HG02623 (cell line): ENCODE results near the gene XPO1.
"Not testable (repeated sequence)": the region's sequence is repeated elsewhere in the genome, so short reads cannot be mapped to it uniquely, and the experiment has no call there.

ENCODE experiments used
- ATAC-seq: cut with Tn5 transposase; IDR thresholded peaks from one replicate; pipeline ENCODE4 v1.9.1; 2021; ENCODE audit warnings: moderate library complexity; ENCODE audit not compliant: unreplicated experiment

XPO1 gene

GRCh38 chr2:61538200-61538919, at the start of gene XPO1:
XPO1 (minus strand) TSS chr2:61538356; CDS start chr2:61533897, 4,459 bp downstream.
- ATAC-seq: peak; percentile 76

- not testable (repeated sequence) for ATAC-seq
Observed at GRCh38 chr2:61586928-61587327, 48.8 kb upstream of the XPO1 start.

GRCh38 chr2:61585383-61585782, 47.2 kb upstream of the XPO1 start:
- ATAC-seq: peak; percentile 41

DNA sequence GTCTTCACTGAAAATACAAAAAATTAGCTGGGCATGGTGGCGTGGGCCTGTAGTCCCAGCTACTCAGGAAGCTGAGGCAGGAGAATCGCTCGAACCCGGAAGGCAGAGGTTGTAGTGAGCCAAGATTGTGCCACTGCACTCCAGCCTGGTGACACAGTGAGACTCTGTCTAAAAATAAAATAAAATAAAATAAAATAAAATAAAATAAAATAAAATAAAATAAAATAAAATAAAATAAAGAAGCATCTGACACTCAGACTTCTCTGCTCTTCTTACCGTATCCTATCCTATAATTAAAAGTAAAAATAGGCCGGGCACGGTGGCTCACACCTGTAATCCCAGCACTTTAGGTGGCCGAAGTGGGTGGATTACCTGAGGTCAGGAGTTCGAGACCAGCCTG, 46.2 kb upstream of the XPO1 start:
- not testable (repeated sequence) for ATAC-seq

- no peak for ATAC-seq
Observed at GRCh38 chr2:61582165-61582564, 44.0 kb upstream of the XPO1 start.

- ATAC-seq: no peak
Observed at GRCh38 chr2:61581716-61582115, 43.6 kb upstream of the XPO1 start.

DNA sequence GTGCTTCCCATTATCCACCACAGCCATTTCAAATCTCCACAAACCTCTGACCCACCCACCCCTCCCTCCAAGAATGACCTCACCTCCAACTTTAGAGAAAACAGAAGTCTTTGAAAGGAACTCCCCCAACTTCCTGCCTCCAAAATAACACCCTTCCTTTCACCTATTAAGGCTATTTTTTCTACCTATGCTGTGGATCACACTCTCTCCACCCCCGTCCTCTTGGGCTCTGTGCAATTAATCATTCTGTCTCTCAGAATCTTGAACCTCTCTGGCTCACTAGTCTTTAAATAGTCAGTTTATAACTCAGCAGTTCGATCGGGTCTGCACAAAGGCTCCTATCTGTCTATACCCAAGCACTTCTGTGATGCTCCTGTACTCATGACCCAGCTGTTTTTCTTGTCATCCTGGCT, 37.3 kb upstream of the XPO1 start:
- no peak for ATAC-seq

DNA sequence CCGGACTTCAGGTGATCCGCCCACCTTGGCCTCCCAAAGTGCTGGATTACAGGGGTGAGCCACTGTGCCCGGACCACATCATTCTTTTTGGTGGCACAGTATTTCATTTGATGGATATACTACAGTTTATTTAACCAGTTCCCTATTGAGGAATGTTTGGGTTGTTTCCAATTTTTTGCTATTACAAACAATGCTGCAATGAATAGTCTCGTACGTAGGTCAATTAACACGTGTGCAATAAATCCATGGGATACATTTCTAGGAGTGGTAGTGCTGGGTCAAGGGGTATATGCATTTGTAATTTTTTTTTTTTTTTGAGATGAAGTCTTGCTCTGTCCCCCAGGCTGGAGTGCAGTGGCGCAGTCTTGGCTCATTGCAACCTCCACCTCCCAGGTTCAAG, 28.4 kb upstream of the XPO1 start:
- no peak for ATAC-seq

GRCh38 chr2:61562615-61563014, 24.5 kb upstream of the XPO1 start:
- ATAC-seq: no peak

DNA sequence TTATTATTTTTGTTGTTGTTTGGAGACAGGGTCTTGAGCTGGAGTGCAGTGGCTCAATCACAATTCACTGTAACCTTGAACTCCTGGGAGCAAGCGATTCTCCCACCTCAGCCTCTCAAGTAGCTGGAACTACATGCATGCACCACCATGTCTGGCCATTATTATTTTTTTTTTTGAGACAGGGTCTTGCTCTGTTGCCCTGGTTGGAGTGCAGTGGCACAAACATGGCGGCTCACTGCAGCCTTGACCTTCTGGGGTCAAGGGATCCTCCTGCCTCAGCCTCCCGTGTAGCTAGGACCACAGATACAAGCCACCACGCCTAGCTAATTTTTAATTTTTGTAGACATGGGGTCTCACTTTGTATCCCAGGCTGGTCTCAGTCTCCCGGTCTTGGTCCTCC, 20.0 kb upstream of the XPO1 start:
- no peak for ATAC-seq

GRCh38 chr2:61557381-61557780, 19.2 kb upstream of the XPO1 start:
- ATAC-seq: no peak

DNA sequence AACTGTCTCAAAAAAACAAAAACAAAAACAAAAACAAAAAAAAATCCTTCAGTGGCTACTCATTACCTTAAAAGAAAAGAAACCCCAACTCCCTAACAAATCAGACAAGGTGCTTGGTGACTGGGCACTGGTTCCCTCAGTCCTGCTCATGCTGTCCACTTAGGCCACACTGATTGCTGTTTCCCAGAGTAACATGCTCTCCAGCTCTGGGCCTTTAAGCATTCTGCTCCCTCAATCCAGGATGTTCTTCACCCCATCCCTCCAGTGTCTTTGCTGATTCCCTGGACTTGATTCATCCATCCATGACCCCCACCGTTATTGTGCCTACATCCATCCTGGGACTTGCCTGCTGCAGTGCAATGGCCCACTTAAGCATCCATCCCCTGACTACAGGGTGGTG, 16.4 kb upstream of the XPO1 start:
- no peak for ATAC-seq

DNA sequence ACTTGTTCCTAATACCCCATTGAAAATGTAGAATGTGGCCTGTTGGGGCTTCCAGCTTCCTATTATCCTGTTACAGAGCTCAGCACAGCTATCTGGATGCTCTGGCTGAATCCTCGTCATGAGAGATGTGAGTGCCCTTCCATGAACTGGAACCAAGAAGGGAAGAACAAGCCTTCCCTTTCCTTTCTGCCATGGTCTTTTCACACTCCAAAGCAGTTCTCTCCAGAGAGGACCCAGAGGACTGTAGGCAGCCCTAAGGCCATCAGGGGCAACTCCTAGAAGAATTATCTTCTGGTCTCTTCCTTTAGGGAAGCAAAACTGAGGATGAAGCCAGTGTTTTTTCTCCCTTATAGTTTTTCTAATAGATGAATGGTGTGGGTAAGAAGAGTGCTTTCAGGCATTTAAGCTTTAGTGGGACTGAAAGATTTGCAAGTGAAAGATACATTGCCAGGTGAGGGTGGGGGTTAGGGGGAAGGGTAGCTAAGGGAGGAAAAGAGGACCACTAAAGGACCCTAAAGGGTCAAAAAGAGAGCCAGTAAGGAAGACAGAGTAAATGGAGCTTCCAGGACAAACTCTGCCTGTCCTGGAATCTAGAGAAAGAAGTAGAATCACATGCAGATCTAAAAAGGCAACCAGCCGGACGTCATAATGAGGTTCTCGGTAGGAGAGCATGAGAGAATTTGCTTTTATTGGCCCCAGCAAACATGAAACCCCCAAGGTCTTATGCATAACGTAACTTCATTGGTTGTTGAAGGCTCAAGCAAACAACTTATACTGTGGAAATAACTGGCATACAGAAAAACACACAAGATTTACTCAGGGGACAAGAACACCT, 12.4 kb upstream of the XPO1 start:
- ATAC-seq: no peak

DNA sequence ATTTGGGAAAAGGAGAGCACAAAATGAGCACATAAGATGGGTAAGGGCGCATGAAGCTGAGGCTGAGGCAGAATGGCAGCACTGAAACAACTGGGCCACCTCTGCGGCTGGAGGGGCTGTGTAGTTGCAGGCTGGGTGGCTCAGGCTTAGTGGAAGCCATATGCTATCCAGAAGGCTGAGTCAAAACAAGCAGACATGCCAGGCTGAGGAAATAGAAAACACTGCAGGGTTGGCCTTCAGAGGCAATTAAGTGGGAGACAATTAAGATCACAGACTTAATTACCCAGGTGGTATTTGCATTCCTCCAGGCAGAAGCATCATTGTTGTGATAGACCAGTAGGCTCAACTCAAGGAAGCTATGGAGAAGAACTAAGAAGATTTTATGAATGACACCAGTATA, 11.4 kb upstream of the XPO1 start:
- ATAC-seq: no peak

DNA sequence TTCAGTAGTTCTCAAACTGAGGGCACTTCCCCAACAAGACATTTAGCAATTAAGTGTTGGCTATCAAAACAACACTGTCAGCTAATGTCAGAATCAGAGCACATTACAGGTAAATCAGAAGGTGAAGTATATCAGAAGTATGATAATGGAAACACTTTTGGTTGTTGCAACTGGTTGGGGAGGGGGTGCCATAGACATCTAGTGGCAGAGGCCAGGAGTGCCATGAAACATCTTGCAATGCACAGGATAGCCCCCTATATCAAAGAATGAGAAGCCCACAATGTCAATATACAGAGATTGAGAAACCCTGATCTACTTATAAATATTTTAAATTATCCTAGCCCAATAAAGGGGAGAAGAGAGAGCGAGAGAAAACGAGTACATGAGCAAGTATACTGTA, 4.9 kb upstream of the XPO1 start:
- ATAC-seq: no peak

DNA sequence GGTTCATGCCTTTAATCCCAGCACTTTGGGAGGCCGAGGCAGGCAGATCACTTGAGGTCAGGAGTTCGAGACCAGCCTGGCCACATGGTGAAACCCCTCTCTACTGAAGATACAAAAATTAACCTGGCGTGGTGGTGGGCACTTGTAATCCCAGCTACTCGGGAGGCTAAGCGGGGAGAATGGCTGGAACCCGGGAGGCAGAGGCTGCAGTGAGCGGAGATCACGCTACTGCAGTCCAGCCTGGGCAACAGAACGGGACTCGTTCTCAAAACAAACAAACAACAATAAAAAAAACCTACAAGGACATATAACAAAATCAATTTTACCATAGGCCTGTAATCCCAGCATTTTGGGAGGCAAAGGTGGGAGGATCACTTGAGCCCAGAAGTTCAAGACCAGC, 2.0 kb upstream of the XPO1 start:
- ATAC-seq: not testable (repeated sequence)

DNA sequence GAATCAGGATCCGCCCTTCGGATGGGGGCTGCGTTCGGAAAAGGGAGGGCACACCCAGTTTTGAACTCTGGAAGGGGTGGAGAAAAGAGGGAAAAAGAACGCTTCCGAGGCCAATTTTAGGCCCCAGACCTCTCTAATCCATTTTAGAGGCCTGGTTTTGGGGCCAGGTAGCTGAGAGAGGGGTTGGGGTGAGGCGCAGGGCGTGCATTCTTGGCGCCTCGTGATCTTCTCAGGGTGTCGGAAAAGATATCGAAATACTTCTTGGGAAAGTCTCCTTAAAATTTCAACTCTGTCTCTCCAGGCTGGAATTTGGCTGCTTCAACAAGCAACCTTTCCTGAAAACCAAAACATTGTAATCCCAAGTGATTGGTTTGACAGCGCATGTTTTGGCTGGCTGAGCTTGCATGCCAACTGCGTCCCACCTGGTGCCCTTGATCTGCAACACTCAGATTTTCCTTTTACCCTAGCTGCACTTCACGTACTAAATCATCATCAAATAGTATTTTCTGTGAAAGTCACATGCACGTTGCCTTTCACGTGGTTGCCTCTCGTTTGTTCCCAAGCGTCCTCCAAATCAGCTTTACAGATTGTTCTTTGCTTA, 864 bp upstream of the XPO1 start:
- ATAC-seq: no peak

- no peak for ATAC-seq
Observed at GRCh38 chr2:61537950-61538199, 281 bp downstream of the XPO1 start.

DNA sequence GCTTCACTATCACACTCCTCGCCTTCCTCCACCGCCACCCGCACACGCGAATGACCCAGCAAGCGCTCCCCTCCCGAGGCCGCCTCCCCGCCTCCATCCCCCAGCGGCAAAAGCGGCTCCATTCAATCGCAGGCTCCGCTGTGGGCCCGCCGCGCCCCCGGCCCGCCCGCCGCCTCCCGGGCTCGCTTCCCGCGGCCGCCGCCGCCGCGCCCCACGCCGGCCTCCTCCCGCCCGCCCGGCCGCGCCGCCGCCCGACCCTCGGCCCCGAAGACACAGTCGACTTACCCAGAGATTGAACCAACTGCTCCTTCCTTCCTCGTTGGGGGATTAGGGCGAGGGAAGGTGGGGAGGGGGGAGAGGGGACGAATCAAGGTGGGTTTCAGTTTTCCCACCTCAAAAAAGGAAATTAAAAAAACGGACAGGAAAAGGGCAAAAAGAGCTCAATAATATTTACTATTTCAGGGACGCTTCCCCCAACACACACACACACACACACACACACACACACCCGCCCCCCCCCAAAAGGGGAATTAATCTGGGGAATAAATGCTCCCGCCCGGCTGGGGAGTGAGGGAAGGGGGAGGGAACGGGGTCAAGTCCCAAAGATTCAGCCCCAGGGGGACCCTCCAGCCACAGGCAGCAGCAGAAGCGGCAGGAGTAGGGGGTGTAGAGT, 743 bp downstream of the XPO1 start:
- ATAC-seq: no peak

GRCh38 chr2:61536572-61537276, 1.4 kb downstream of the XPO1 start:
- peak; percentile 51 for ATAC-seq

DNA sequence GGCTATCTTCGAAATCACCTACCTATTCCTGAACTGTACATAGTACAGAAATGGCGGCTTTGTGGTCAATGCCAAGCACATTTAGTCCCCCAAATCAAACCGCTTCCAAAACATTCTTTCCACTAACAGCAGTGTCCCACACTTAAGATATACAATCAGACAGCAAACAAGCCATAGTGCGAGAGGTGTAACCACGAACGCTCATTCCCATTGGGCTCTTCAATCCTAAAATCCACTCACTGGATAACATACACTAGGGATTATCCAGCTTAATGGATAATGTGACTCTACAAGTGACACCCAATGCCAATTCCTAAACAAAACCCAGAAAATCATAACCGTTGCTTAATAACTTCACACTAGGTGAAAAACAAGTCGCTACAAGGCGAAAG, 2.0 kb downstream of the XPO1 start:
- no peak for ATAC-seq
